Dermis microvascular lymphatic vessel endothelial cell (primary cell): ENCODE results near the gene TMEM161B. TPM values are rescaled to one million over a fixed set of nuclear protein-coding genes. Genes with fewer than 3 reads are reported as not detected.
"Not testable (repeated sequence)": the region's sequence is repeated elsewhere in the genome, so short reads cannot be mapped to it uniquely, and the experiment has no call there.

Source experiments
- DNase-seq, 2 donors: peaks; one replicate each; pipeline versions ENCODE4 v3.0.0 to v3.0.0-alpha.2; 2010; ENCODE audit warnings: low read depth in 2 of 2
- total RNA-seq: library from RNA; depleted of rRNA; stranded (reverse); fragments of >200 nt; gene quantifications from 2 replicates; pipeline ENCODE4 v1.2.1, GENCODE V29; 2014

TMEM161B gene
- total RNA-seq, 1 donor from 2014 or later, result 6.4 TPM

- DNase-seq, result no peak
These were observed 85.4 kb downstream of the TMEM161B start for GRCh38 chr5:88183255-88183654.

GRCh38 chr5:88177486-88177885, 91.2 kb downstream of the TMEM161B start:
- DNase-seq, result not testable (repeated sequence)

- DNase-seq, result no peak
These were observed 95.5 kb downstream of the TMEM161B start for GRCh38 chr5:88172847-88173758.

- no peak for DNase-seq
These were observed 109.1 kb downstream of the TMEM161B start for GRCh38 chr5:88159591-88159990.

- no peak for DNase-seq
These were observed 110.6 kb downstream of the TMEM161B start for GRCh38 chr5:88158056-88158455.

GRCh38 chr5:88154891-88155290, 113.8 kb downstream of the TMEM161B start:
- no peak for DNase-seq

GRCh38 chr5:88150747-88151146, 117.9 kb downstream of the TMEM161B start:
- DNase-seq, result no peak

GRCh38 chr5:88145611-88146467, 122.8 kb downstream of the TMEM161B start:
- DNase-seq, result no peak

- no peak for DNase-seq
These were observed 123.4 kb downstream of the TMEM161B start for GRCh38 chr5:88145221-88145610.
